Activated CD8-positive, alpha-beta memory T cell treated with anti-CD3 and anti-CD28 coated beads, Interleukin-2, amount 50 U/mL, for 1 hour (primary cell): ENCODE measurements around the gene KRTAP9-8.
"Not testable (repeated sequence)": the region's sequence is repeated elsewhere in the genome, so short reads cannot be mapped to it uniquely, and the experiment has no call there.

Experiments used
- DNase-seq: peaks from one replicate; pipeline ENCODE4 v3.0.0-alpha.2; 2020; ENCODE audit errors: extremely low read depth

Gene KRTAP9-8

GRCh38 chr17:41237949-41238437 lies at the start of gene KRTAP9-8:
TSS of gene KRTAP9-8 (plus strand) at chr17:41237999. CDS start at chr17:41238052, 53 bp downstream.
- DNase-seq, result not testable (repeated sequence)

- not testable (repeated sequence) for DNase-seq
Observed at GRCh38 chr17:41189837-41190318, 47.9 kb upstream of the KRTAP9-8 start, which contains the start of gene KRTAP9-1. TSS of gene KRTAP9-1 (plus strand) at chr17:41189887. CDS start at chr17:41189887, 0 bp downstream.

GRCh38 chr17:41190328-41190727 lies 47.5 kb upstream of the KRTAP9-8 start:
- no peak for DNase-seq

GRCh38 chr17:41196068-41196467 lies 41.7 kb upstream of the KRTAP9-8 start:
- no peak for DNase-seq

GRCh38 chr17:41199421-41200078 lies 38.2 kb upstream of the KRTAP9-8 start:
- DNase-seq, result no peak

GRCh38 chr17:41211845-41212466 lies 25.8 kb upstream of the KRTAP9-8 start:
- no peak for DNase-seq

GRCh38 chr17:41212524-41213169 lies 25.2 kb upstream of the KRTAP9-8 start:
- DNase-seq, result no peak

- DNase-seq, result no peak
Observed at GRCh38 chr17:41215681-41216080, 22.1 kb upstream of the KRTAP9-8 start.

- DNase-seq, result no peak
Observed at GRCh38 chr17:41223821-41224220, 14.0 kb upstream of the KRTAP9-8 start.

GRCh38 chr17:41226051-41226450 lies 11.7 kb upstream of the KRTAP9-8 start:
- DNase-seq, result no peak

- DNase-seq, result not testable (repeated sequence)
Observed at GRCh38 chr17:41226598-41227095, 11.2 kb upstream of the KRTAP9-8 start, which contains the start of gene KRTAP9-2. TSS of gene KRTAP9-2 (plus strand) at chr17:41226648. CDS start at chr17:41226655, 7 bp downstream.

GRCh38 chr17:41230094-41230493 lies 7.7 kb upstream of the KRTAP9-8 start:
- DNase-seq, result no peak

- no peak for DNase-seq
Observed at GRCh38 chr17:41231731-41232130, 6.1 kb upstream of the KRTAP9-8 start.

GRCh38 chr17:41232399-41233105 lies 5.2 kb upstream of the KRTAP9-8 start, which contains the start of gene KRTAP9-3:
TSS of gene KRTAP9-3 (plus strand) at chr17:41232449. CDS start at chr17:41232502, 53 bp downstream.
- not testable (repeated sequence) for DNase-seq

- DNase-seq, result not testable (repeated sequence)
Observed at GRCh38 chr17:41237116-41237515, 683 bp upstream of the KRTAP9-8 start.

GRCh38 chr17:41246995-41247787 lies 9.4 kb downstream of the KRTAP9-8 start:
- not testable (repeated sequence) for DNase-seq

- DNase-seq, result not testable (repeated sequence)
Observed at GRCh38 chr17:41249637-41250240, 11.9 kb downstream of the KRTAP9-8 start, which contains the start of gene KRTAP9-4. TSS of gene KRTAP9-4 (plus strand) at chr17:41249687. CDS start at chr17:41249721, 34 bp downstream.

GRCh38 chr17:41251261-41251660 lies 13.5 kb downstream of the KRTAP9-8 start:
- DNase-seq, result no peak

GRCh38 chr17:41254861-41255260 lies 17.1 kb downstream of the KRTAP9-8 start:
- no peak for DNase-seq
